Heart left ventricle (tissue), 16 donors: ENCODE data around the gene RTL10. TPM values are rescaled to one million over a fixed set of nuclear protein-coding genes. Genes with fewer than 3 reads are reported as not detected.
A peak's percentile ranks its signal among the peaks of the same experiment; 100 is the strongest.

Experiments
- ATAC-seq, 4 donors: fragments of 200-7000 bp; cut with Tn5 transposase; one replicate each; pipeline ENCODE4 v1.9.1; 2020 to 2022; ENCODE audit warnings: moderate library complexity in 4 of 4, mild to moderate bottlenecking in 3 of 4, moderate number of reproducible peaks in 1 of 4
- DNase-seq, 5 donors: peaks; one replicate each; pipeline ENCODE4 v3.0.0-alpha.2; 2020
- H3K27ac ChIP-seq, 12 donors: fragments of 200-600 bp; sonication (generic) in 4 of 12; one replicate each; pipeline versions ENCODE4 v1.5.0 to v1.8.0; 2016 to 2022; ENCODE audit warnings: mild to moderate bottlenecking in 2 of 12
- H3K27me3 ChIP-seq, 9 donors: fragments of 200-600 bp; sonication (generic) in 2 of 9; one replicate each; pipeline versions ENCODE4 v1.5.1 to v1.8.0; 2016 to 2022; ENCODE audit warnings: mild to moderate bottlenecking in 3 of 9
- H3K36me3 ChIP-seq, 9 donors: fragments of 200-600 bp; sonication (generic) in 2 of 9; one replicate each; pipeline versions ENCODE4 v1.5.0 to v1.8.0; 2018 to 2022; ENCODE audit warnings: mild to moderate bottlenecking in 2 of 9
- H3K4me1 ChIP-seq, 12 donors: fragments of 200-600 bp; sonication (generic) in 4 of 12; one replicate each; pipeline versions ENCODE4 v1.5.0 to v1.8.0; 2016 to 2022; ENCODE audit warnings: mild to moderate bottlenecking in 3 of 12
- H3K4me3 ChIP-seq, 12 donors: fragments of 200-600 bp; sonication (generic) in 4 of 12; one replicate each; pipeline versions ENCODE4 v1.5.0 to v1.8.0; 2017 to 2022; ENCODE audit warnings: mild to moderate bottlenecking in 9 of 12, moderate library complexity in 4 of 12
- H3K9me3 ChIP-seq, 12 donors: fragments of 200-600 bp; sonication (generic) in 4 of 12; one replicate each; pipeline versions ENCODE4 v1.5.0 to v1.8.0; 2016 to 2022; ENCODE audit warnings: mild to moderate bottlenecking in 1 of 12
- POLR2A ChIP-seq, 2 donors: fragments of 450-650 bp; IDR thresholded peaks; one replicate each; pipeline ENCODE4 v1.6.1; 2017; ENCODE audit warnings: antibody characterized with exemption in 2 of 2, mild to moderate bottlenecking in 2 of 2, moderate library complexity in 2 of 2
- WGBS, 4 donors: extraction: QIAGEN DNeasy Blood & Tissue Kit in 2 of 4; methylation state at CpG; one replicate each; pipeline versions ENCODE4 v1.1.5 to v1.1.7; 2013 to 2018; 5-methylcytosine and 5-hydroxymethylcytosine counted together
- intact Hi-C, 10 donors: fragments of 100-400 bp; cut with DNase I; formaldehyde crosslinking; loops; one replicate each; pipeline versions ENCODE4 v1.11.1 to v1.14.2; 2022
- polyA plus RNA-seq, 2 donors: library from polyadenylated mRNA; stranded (reverse); fragments of 200-250 nt; gene quantifications; one replicate each; pipeline ENCODE4 v1.2.3, GENCODE V29; 2013
- total RNA-seq, 9 donors: library from RNA; depleted of rRNA in 2 of 9; stranded (reverse); fragments of >200 nt in 2 of 9; fragmentation: NEBNext Ultra II Directional in 3 of 9; extraction: Animal tissue kit (Norgen Biotek cat#: 25700) in 3 of 9; gene quantifications; one replicate each; pipeline versions ENCODE4 v1.1.0 to v1.2.4, GENCODE V29; 2016 to 2023
- TF ChIP-seq, protein P1 (sequence below), 12 donors: fragments of 200-600 bp; sonication (generic) in 4 of 12; IDR thresholded peaks; one replicate each; pipeline versions ENCODE4 v1.5.0 to v1.8.0; 2018 to 2022; ENCODE audit warnings: antibody characterized with exemption in 12 of 12, mild to moderate bottlenecking in 5 of 12
- donor health status: ischemic (EF 13 %, LVEDD 7.1; RV severe dilation, severe dysfunction).
- donor health status: healthy with polysubstance abuse.
- donor health status: DM: no; HTN: yes; CAD: no.
- donor health status: DM: no; HTN: no; CAD: no.
- donor health status: ischemic (EF 25% LVEDD 6.9; RV normal size, moderate dysfunction).
- donor health status: ischemic (EF 25% LVEDD 5.7; RV mildly dilated, moderate dysfunction).
- donor health status: healthy.
- donor health status: DM: yes; HTN: yes; CAD: no.
- donor health status: ischemic (EF 35%, LVEDD 5.7; RV mildly dilated, moderate dysfunction).
- donor health status: nonischemic (EF 11% LVEDD 7.7; RV severe dilation, severe dysfunction).
- donor health status: DM: yes; HTN: yes; CAD: no.
- donor health status: PGD.
- donor health status: ischemic (EF 29% LVEDD 5.4; RV normal size, mild dysfunction).
- donor health status: nonischemic (EF 23%, LVEDD 6.1; RV moderate dilation, normal function).

The RTL10 gene
- total and polyA plus RNA-seq, 11 donors, result 4.6 to 11.6 (median 7.5) TPM

DNA sequence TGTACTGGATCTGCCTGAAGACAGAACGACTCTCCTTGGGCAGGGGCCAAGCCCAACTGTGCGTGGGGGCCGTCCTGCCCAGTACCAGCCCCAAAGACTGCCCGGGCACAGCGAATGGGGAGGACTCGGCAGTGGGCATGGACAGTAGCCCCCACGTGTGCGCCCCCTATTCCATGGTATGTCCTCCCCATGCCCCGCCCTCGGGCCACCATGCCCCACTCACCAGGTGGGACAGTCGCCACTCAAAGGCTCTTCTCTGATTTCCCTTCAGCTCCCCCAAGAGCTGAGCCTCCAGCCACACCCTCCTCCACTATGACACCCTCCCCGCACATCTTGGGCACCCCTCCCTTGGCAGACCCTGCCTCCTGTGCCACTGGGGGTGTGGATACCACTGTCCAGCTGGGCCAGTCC lies 43.5 kb downstream of the RTL10 start:
- ATAC-seq (no peak), DNase-seq (no peak)
- Histone ChIP-seq H3K4me3 (no peak overlapping the region), H3K9me3 (no peaks in the 10 kb centered on the region), H3K27ac (no peak overlapping the region), H3K27me3 (no peaks in the 10 kb centered on the region), H3K36me3 (no peaks in the 10 kb centered on the region), H3K4me1 (peaks cover 0 to 6% (median 0%) of the 10 kb centered on the region in 12 donors)
- WGBS, 4 donors, result 88 to 93% (median 93%) methylated on average over 12 of the region's 12 CpGs
- intact Hi-C loops, result no loop called here
- no peak for TF ChIP-seq POLR2A (IDR thresholded peaks at IDR 0.05)
- TF ChIP-seq, protein P1, sequence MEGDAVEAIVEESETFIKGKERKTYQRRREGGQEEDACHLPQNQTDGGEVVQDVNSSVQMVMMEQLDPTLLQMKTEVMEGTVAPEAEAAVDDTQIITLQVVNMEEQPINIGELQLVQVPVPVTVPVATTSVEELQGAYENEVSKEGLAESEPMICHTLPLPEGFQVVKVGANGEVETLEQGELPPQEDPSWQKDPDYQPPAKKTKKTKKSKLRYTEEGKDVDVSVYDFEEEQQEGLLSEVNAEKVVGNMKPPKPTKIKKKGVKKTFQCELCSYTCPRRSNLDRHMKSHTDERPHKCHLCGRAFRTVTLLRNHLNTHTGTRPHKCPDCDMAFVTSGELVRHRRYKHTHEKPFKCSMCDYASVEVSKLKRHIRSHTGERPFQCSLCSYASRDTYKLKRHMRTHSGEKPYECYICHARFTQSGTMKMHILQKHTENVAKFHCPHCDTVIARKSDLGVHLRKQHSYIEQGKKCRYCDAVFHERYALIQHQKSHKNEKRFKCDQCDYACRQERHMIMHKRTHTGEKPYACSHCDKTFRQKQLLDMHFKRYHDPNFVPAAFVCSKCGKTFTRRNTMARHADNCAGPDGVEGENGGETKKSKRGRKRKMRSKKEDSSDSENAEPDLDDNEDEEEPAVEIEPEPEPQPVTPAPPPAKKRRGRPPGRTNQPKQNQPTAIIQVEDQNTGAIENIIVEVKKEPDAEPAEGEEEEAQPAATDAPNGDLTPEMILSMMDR (IDR thresholded peaks at IDR 0.05), result no peak

DNA sequence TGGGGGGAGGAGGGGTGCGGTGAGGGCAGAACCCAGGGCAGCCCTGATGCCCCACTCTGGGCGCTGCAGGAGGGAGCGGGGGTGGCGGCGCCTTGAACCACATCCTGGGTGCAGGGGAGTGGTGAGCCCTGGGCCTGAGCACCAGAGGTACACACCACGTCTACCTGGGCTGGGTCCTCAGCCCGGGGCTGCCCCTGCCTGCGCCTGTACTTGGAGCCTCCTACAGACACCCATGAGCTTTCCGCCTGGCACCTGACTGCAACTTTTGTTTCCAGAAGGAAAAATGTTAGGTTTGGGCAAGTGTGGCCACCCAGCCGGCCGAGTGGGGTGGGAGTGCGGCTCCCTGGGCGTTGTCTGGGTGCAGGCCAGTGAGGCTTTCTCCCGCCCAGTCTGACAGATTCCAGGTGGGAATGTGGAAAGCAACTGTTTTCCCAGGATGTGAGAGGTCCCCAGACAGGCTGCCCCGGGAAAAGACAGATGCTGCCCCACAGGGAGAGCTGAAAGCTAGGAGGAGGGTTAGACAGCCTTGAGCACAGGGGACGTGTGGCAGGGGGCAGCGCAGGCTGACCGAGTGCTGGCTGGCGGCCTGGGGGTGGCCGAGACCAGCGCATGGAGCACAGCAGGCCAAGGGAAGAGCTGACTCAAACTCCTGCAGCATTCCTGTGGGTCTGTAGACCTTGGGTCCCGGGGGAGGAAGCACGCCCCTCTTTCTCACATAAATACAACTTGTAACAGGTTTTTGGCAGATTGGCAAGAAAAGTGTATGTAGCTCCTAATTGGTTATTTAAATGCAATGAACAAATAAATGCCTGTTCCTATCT lies 44.1 kb downstream of the RTL10 start:
- TF ChIP-seq POLR2A (IDR thresholded peaks at IDR 0.05), result no peak
- TF ChIP-seq, protein P1 (IDR thresholded peaks at IDR 0.05), result no peak
- Histone ChIP-seq H3K27me3 (no peaks in the 10 kb centered on the region), H3K27ac (no peak overlapping the region), H3K9me3 (no peaks in the 10 kb centered on the region), H3K4me3 (no peak overlapping the region), H3K4me1 (peaks cover 0 to 6% (median 0%) of the 10 kb centered on the region in 12 donors), H3K36me3 (no peaks in the 10 kb centered on the region)
- no peak for ATAC-seq
- 88 to 91% (median 90%) methylated on average over 22 to 23 of the region's 23 CpGs for WGBS, 4 donors
- DNase-seq, result peak in 2 of 5 donors; percentile 11 to 55
- intact Hi-C loops, result no loop called here

DNA sequence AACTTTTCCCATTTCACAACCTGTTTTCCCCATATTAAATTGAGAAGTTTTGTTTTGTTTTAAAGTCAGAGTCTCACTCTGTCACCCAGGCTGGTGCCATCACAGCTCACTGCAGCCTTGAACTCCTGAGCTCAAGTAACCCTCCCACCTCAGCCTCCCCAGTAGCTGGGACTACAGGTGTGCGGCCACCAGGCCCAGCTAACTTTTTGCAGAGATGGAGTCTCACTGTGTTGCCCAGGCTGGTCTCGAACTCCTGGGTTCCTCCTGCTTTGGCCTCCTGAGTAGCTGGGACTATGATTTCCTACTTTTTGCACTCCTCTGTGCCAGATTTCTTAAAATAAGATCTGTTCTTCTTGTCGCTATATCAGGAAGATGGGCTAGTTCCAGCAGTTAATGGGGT lies 44.9 kb downstream of the RTL10 start:
- intact Hi-C loops, result loop anchor here in 1 of 10 donors (5.0 kb wide), 1 partner anchor 43 kb away; the partner anchor contains the start of genes GNB1L and RTL10
- no peak for ATAC-seq
- WGBS, 4 donors, result 89 to 100% (median 96%) methylated on average over 3 of the region's 3 CpGs

More for the DNA sequence above, 44.9 kb downstream of the RTL10 start:
- Histone ChIP-seq H3K36me3 (no peaks in the 10 kb centered on the region), H3K4me3 (no peak overlapping the region), H3K9me3 (no peaks in the 10 kb centered on the region), H3K27ac (no peak overlapping the region), H3K4me1 (peaks cover 0 to 6% (median 0%) of the 10 kb centered on the region in 12 donors), H3K27me3 (no peaks in the 10 kb centered on the region)
- no peak for DNase-seq
- TF ChIP-seq, protein P1 (IDR thresholded peaks at IDR 0.05), result no peak
- TF ChIP-seq POLR2A (IDR thresholded peaks at IDR 0.05), result no peak
